Choroid plexus epithelial cell (primary cell): ENCODE results near the gene EFHC1.

Source experiments
- DNase-seq: peaks from one replicate; pipeline ENCODE4 v3.0.0-alpha.2; 2010; ENCODE audit warnings: low read depth
- H3K4me3 ChIP-seq: 2 replicates; pipeline ENCODE4 v1.5.1; 2011; ENCODE audit warnings: low read depth, mild to moderate bottlenecking, control low read depth, low read length, moderate library complexity
- TF ChIP-seq, protein P1 (sequence below): conservative IDR thresholded peaks from 2 replicates; pipeline ENCODE4 v1.5.1; 2011; ENCODE audit warnings: low read depth, mild to moderate bottlenecking, control low read depth, inconsistent platforms, low read length, moderate library complexity

Gene EFHC1

GRCh38 chr6:52475307-52475706 is 55.2 kb downstream of the EFHC1 start:
- no peak overlapping the region for H3K4me3 ChIP-seq
- DNase-seq, result peak; percentile 46
- TF ChIP-seq, protein P1, sequence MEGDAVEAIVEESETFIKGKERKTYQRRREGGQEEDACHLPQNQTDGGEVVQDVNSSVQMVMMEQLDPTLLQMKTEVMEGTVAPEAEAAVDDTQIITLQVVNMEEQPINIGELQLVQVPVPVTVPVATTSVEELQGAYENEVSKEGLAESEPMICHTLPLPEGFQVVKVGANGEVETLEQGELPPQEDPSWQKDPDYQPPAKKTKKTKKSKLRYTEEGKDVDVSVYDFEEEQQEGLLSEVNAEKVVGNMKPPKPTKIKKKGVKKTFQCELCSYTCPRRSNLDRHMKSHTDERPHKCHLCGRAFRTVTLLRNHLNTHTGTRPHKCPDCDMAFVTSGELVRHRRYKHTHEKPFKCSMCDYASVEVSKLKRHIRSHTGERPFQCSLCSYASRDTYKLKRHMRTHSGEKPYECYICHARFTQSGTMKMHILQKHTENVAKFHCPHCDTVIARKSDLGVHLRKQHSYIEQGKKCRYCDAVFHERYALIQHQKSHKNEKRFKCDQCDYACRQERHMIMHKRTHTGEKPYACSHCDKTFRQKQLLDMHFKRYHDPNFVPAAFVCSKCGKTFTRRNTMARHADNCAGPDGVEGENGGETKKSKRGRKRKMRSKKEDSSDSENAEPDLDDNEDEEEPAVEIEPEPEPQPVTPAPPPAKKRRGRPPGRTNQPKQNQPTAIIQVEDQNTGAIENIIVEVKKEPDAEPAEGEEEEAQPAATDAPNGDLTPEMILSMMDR, result no peak

DNA sequence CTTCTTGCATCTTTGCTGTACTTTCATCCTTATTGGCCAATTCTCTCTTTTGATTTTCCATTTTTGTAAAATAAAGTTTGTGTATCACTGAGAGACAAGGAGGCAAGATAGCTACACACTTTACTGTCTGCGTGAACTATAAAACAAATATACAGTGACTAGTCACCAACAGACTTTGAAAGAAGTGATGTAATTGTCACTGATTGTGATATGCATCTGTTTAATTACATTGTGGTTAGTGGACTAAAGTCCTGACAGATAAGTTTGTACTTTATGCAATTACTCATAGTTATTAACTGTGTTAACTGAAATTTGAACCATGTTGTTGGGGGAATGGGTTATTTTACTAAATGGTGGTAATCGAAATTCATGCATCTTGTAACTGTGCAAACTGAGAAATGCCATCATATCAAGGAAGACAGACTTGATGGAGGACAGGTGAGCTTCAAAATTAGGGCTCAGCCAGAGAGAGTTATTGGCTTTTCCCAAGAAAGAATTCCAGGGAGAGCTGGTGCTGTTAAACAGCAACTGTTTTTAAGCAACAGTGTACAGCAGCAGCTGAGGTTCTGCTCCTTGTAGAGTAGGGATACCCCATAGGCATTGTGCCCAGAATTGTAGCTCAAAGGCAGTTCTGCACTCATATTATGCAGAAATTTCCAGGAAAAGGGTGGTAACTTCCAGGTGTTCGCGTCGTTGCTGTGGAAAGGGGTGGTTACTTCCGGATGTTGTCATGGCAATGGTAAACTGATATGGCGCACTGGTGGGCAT is 62.9 kb downstream of the EFHC1 start:
- no peak for DNase-seq
- TF ChIP-seq, protein P1, result no peak
- H3K4me3 ChIP-seq, result no peak overlapping the region

DNA sequence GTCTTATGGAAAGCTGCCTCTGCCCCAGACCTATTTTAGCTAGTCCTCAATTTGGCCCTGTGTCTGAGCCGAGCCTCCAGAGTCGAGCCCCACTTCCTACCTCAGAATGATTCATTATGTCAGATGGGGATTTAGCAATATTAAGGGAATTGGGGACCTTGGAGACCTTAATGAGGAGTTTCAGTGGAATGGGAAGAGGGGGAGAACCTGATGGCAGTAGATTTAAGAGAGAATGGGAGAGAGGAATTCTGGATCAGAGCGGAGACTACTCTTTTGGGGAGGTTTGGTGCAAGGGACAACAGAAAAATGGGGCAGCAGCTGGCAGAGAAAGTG is 63.5 kb downstream of the EFHC1 start:
- TF ChIP-seq, protein P1, result no peak
- H3K4me3 ChIP-seq, result no peak overlapping the region
- no peak for DNase-seq

GRCh38 chr6:52489881-52490280 is 69.7 kb downstream of the EFHC1 start:
- peak; percentile 13 for DNase-seq
- no peak overlapping the region for H3K4me3 ChIP-seq
- TF ChIP-seq, protein P1, result no peak

- TF ChIP-seq, protein P1, result no peak
- DNase-seq, result peak; percentile 68
- H3K4me3 ChIP-seq, result no peak overlapping the region
These were observed 71.3 kb downstream of the EFHC1 start for GRCh38 chr6:52491203-52492069.

- H3K4me3 ChIP-seq, result no peak overlapping the region
- DNase-seq, result peak; percentile 48
- TF ChIP-seq, protein P1, result no peak
These were observed 73.5 kb downstream of the EFHC1 start for GRCh38 chr6:52493669-52494068.
